Adrenal gland (tissue), 12 donors: ENCODE data around the gene PRKG1. TPM values are rescaled to one million over a fixed set of nuclear protein-coding genes. Genes with fewer than 3 reads are reported as not detected.

ENCODE experiments used
- DNase-seq, 7 donors: peaks; one replicate each; pipeline ENCODE4 v3.0.0-alpha.2; 2019 to 2020
- H3K27ac ChIP-seq, 5 donors: fragments of 200-600 bp; sonication (generic) in 4 of 5; 1 replicate in 3 of 5; 2 replicates in 2 of 5; pipeline versions ENCODE4 v1.5.1 to v1.8.0; 2016 to 2020; ENCODE audit warnings: mild to moderate bottlenecking in 1 of 5
- H3K27me3 ChIP-seq: fragments of 200-600 bp; 2 replicates; pipeline ENCODE4 v1.8.0; 2021
- H3K36me3 ChIP-seq, 2 donors: fragments of 200-600 bp; replicated peaks in 1 of 2; 1 replicate in 1 of 2; 2 replicates in 1 of 2; pipeline versions ENCODE4 v1.5.1 to v1.8.0; 2018 to 2022
- H3K4me1 ChIP-seq, 2 donors: fragments of 200-600 bp; replicated peaks in 1 of 2; 1 replicate in 1 of 2; 2 replicates in 1 of 2; pipeline versions ENCODE4 v1.5.1 to v1.8.0; 2018 to 2021
- H3K4me3 ChIP-seq, 4 donors: fragments of 200-600 bp; sonication (generic) in 3 of 4; one replicate each; pipeline ENCODE4 v1.5.1; 2016 to 2018
- H3K9me3 ChIP-seq, 3 donors: fragments of 200-600 bp; sonication (generic) in 1 of 3; replicated peaks in 1 of 3; 1 replicate in 2 of 3; 2 replicates in 1 of 3; pipeline versions ENCODE4 v1.5.1 to v1.8.0; 2016 to 2021
- CTCF ChIP-seq, 6 experiments: fragments of 450-650 bp in 4 of 6; fragments of 200-600 bp in 2 of 6; sonication (generic) in 1 of 6; IDR thresholded peaks; 1 replicate in 5 of 6; 2 replicates in 1 of 6; pipeline versions ENCODE4 v1.5.1 to v1.8.0; 2016 to 2021; ENCODE audit warnings: antibody characterized with exemption in 6 of 6, mild to moderate bottlenecking in 2 of 6, moderate library complexity in 1 of 6
- POLR2A ChIP-seq, 2 donors: fragments of 450-650 bp; IDR thresholded peaks; one replicate each; pipeline ENCODE4 v1.6.1; 2017; ENCODE audit warnings: antibody characterized with exemption in 2 of 2, mild to moderate bottlenecking in 2 of 2, moderate library complexity in 1 of 2
- WGBS, 4 donors: extraction: QIAGEN DNeasy Blood & Tissue Kit in 2 of 4; methylation state at CpG; one replicate each; pipeline versions ENCODE4 v1.1.5 to v1.1.7; 2013 to 2017; 5-methylcytosine and 5-hydroxymethylcytosine counted together
- intact Hi-C, 2 donors: fragments of 100-400 bp; cut with DNase I; formaldehyde crosslinking; loops; one replicate each; pipeline versions ENCODE4 v1.14.1 to v1.15.0; 2022 to 2023
- polyA plus RNA-seq, 3 donors: library from polyadenylated mRNA; stranded (reverse); fragments of 200-250 nt in 2 of 3; fragments of 350-450 nt in 1 of 3; fragmentation: Illumina TruSeq in 1 of 3; extraction: RNeasy Lipid Tissue Mini Kit (QIAGEN cat#74804) in 1 of 3; gene quantifications; one replicate each; pipeline ENCODE4 v1.2.3, GENCODE V29; 2013 to 2014
- total RNA-seq, 9 donors: library from RNA; depleted of rRNA in 4 of 9; stranded (reverse); fragments of >200 nt in 4 of 9; fragments of 120-200 nt in 1 of 9; fragmentation: NEBNext Ultra II Directional in 1 of 9; extraction: Animal tissue kit (Norgen Biotek cat#: 25700) in 1 of 9; gene quantifications; one replicate each; pipeline versions ENCODE4 v1.1.0 to v1.2.4, GENCODE V29; 2013 to 2023
- donor health status: healthy with polysubstance abuse.
- donor health status: Bipolar disorder and iron deficiency.
- donor health status: DM: yes; HTN: yes; CAD: no.
- donor health status: DM: no; HTN: no; CAD: no.
- donor health status: DM: no; HTN: no; CAD: no.
- donor health status: DM: yes; HTN: yes; CAD: no.

The PRKG1 gene
- total and polyA plus RNA-seq, 12 donors: 6.9 to 104 (median 29.7) TPM

GRCh38 chr10:52019077-52019555 is 944.8 kb downstream of the PRKG1 start:
- WGBS, 4 donors: 63 to 75% (median 66%) methylated on average over 3 of the region's 3 CpGs
- intact Hi-C loops: no loop called here
- no peak overlapping the region for H3K27ac ChIP-seq
- no peaks in the 10 kb centered on the region for H3K4me1 ChIP-seq
- no peak overlapping the region for H3K4me3 ChIP-seq
- TF ChIP-seq CTCF (IDR thresholded peaks at IDR 0.05): no peak
- no peak for TF ChIP-seq POLR2A (IDR thresholded peaks at IDR 0.05)
- peaks cover 0 to 5% (median 0%) of the 10 kb centered on the region in 3 donors for H3K9me3 ChIP-seq
- H3K27me3 ChIP-seq: no peaks in the 10 kb centered on the region
- H3K36me3 ChIP-seq: no peaks in the 10 kb centered on the region
- DNase-seq: no peak

- Histone ChIP-seq H3K4me3 (no peak overlapping the region), H3K9me3 (peaks cover 0 to 5% (median 0%) of the 10 kb centered on the region in 3 donors), H3K36me3 (no peaks in the 10 kb centered on the region), H3K4me1 (no peaks in the 10 kb centered on the region), H3K27ac (no peak overlapping the region), H3K27me3 (no peaks in the 10 kb centered on the region)
- no peak for DNase-seq
- no peak for TF ChIP-seq CTCF (IDR thresholded peaks at IDR 0.05)
- no peak for TF ChIP-seq POLR2A (IDR thresholded peaks at IDR 0.05)
- intact Hi-C loops: no loop called here
These were observed 945.4 kb downstream of the PRKG1 start for GRCh38 chr10:52019656-52020055.

GRCh38 chr10:52020173-52020572 is 945.9 kb downstream of the PRKG1 start:
- H3K4me3 ChIP-seq: no peak overlapping the region
- no peaks in the 10 kb centered on the region for H3K4me1 ChIP-seq
- H3K27ac ChIP-seq: no peak overlapping the region
- no peak for TF ChIP-seq CTCF (IDR thresholded peaks at IDR 0.05)
- WGBS, 4 donors: 68 to 78% (median 72%) methylated on average over 2 of the region's 2 CpGs
- peaks cover 0 to 2% (median 0%) of the 10 kb centered on the region in 3 donors for H3K9me3 ChIP-seq
- no peak for DNase-seq
- intact Hi-C loops: no loop called here
- H3K36me3 ChIP-seq: no peaks in the 10 kb centered on the region
- H3K27me3 ChIP-seq: no peaks in the 10 kb centered on the region

GRCh38 chr10:52020702-52021101 is 946.4 kb downstream of the PRKG1 start:
- no peaks in the 10 kb centered on the region for H3K36me3 ChIP-seq
- TF ChIP-seq POLR2A (IDR thresholded peaks at IDR 0.05) (no peak), CTCF (IDR thresholded peaks at IDR 0.05) (no peak)
- no peaks in the 10 kb centered on the region for H3K4me1 ChIP-seq
- no peaks in the 10 kb centered on the region for H3K9me3 ChIP-seq
- intact Hi-C loops: no loop called here
- no peak overlapping the region for H3K27ac ChIP-seq
- 68 to 92% (median 78%) methylated on average over 2 of the region's 2 CpGs for WGBS, 4 donors
- no peak overlapping the region for H3K4me3 ChIP-seq
- H3K27me3 ChIP-seq: no peaks in the 10 kb centered on the region
- DNase-seq: no peak
